Prostate gland (tissue), 2 donors: ENCODE data around the gene CLIP1.

ENCODE experiments used
- POLR2A ChIP-seq: fragments of 450-650 bp; IDR thresholded peaks from one replicate; pipeline ENCODE4 v1.6.1; 2016; ENCODE audit warnings: antibody characterized with exemption, mild to moderate bottlenecking
- POLR2AphosphoS5 ChIP-seq: sonication (generic); formaldehyde crosslinking; IDR thresholded peaks from one replicate; pipeline ENCODE4 v1.6.1; 2017; ENCODE audit warnings: antibody characterized with exemption
- TF ChIP-seq, protein P1 (sequence below), 4 experiments: fragments of 200-600 bp in 2 of 4; fragments of 450-650 bp in 2 of 4; sonication (generic) in 2 of 4; IDR thresholded peaks; 1 replicate in 3 of 4; 2 replicates in 1 of 4; pipeline ENCODE4 v1.5.1; 2016 to 2019; ENCODE audit warnings: antibody characterized with exemption in 4 of 4, mild to moderate bottlenecking in 2 of 4, moderate library complexity in 2 of 4

DNA sequence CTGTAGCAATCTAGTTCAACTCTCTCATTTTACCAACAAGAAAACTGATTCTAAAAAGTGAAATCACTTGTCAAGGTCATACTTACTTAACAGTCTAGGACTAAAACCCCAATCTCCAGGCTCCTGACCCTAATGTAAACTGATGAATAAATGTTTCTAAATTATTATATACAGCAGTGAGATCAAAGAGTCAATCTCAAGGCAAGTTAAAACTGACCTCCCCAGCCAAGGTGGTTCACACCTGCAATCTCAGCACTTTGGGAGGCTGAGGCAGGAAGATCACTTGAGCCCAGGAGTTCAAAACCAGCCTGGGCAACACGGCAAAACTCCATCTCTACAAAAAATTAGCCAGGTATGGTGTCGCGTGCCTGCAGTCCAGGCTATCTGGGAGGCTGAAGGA is 15.3 kb downstream of the CLIP1 start:
- TF ChIP-seq, protein P1, sequence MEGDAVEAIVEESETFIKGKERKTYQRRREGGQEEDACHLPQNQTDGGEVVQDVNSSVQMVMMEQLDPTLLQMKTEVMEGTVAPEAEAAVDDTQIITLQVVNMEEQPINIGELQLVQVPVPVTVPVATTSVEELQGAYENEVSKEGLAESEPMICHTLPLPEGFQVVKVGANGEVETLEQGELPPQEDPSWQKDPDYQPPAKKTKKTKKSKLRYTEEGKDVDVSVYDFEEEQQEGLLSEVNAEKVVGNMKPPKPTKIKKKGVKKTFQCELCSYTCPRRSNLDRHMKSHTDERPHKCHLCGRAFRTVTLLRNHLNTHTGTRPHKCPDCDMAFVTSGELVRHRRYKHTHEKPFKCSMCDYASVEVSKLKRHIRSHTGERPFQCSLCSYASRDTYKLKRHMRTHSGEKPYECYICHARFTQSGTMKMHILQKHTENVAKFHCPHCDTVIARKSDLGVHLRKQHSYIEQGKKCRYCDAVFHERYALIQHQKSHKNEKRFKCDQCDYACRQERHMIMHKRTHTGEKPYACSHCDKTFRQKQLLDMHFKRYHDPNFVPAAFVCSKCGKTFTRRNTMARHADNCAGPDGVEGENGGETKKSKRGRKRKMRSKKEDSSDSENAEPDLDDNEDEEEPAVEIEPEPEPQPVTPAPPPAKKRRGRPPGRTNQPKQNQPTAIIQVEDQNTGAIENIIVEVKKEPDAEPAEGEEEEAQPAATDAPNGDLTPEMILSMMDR (IDR thresholded peaks at IDR 0.05): no peak
- TF ChIP-seq POLR2A: no peak
- no peak for TF ChIP-seq POLR2AphosphoS5
